Astrocyte (in vitro differentiated cells and primary cell): ENCODE data around the gene UNC5B.

Experiments
- EZH2 ChIP-seq: IDR thresholded peaks from 2 replicates; pipeline ENCODE4 v1.6.1; 2012; ENCODE audit warnings: mild to moderate bottlenecking, low read length, inconsistent platforms; ENCODE audit not compliant: insufficient read depth
- TF ChIP-seq, protein P1 (sequence below): IDR thresholded peaks from 2 replicates; pipeline ENCODE4 v1.5.1; 2011; ENCODE audit warnings: low read depth, mild to moderate bottlenecking, inconsistent platforms, low read length, moderate library complexity; ENCODE audit not compliant: insufficient read depth

DNA sequence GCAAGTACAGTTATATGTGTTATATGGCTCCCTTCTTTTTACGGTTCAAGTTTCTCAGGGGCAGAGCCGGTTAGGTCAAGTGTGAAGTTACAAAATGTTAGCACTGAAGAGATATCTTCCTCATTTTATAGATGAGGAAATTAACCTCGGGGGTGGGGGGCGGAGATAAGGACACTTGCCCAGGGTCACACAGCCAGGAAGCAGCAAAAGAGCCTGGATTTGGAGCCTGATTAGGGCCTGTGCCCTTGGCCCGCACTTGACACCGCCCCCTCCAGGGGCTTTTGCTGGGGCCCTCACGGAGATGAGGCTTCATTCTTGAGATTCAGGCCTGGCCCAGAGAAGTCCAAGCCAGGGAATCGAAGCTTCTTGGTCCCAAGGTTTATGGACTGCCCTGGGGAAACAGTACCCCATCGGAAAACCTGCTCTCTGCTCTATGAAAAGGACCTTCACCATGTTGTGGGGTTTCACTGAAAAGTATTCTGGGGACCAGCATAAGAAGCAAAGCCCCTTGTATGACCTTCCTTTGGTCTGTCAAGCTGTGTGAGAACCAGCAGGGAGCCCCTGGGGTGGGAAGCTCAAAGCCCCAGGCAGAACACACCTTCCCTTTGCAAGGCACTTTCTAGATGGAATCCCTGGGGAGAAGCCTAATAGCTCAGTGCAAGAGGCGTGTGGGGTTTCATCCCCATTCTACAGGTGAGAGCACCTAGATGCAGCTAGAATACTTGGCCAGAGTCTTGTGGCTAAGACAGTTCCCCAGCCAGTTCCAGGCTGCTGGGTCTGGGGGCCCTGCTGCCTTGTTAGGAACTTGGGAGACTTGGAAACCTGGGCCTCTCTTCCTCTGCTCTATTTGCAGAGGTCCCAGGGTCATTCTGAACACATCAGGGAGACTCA, 21.9 kb downstream of the UNC5B start:
- TF ChIP-seq, protein P1, sequence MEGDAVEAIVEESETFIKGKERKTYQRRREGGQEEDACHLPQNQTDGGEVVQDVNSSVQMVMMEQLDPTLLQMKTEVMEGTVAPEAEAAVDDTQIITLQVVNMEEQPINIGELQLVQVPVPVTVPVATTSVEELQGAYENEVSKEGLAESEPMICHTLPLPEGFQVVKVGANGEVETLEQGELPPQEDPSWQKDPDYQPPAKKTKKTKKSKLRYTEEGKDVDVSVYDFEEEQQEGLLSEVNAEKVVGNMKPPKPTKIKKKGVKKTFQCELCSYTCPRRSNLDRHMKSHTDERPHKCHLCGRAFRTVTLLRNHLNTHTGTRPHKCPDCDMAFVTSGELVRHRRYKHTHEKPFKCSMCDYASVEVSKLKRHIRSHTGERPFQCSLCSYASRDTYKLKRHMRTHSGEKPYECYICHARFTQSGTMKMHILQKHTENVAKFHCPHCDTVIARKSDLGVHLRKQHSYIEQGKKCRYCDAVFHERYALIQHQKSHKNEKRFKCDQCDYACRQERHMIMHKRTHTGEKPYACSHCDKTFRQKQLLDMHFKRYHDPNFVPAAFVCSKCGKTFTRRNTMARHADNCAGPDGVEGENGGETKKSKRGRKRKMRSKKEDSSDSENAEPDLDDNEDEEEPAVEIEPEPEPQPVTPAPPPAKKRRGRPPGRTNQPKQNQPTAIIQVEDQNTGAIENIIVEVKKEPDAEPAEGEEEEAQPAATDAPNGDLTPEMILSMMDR: no peak
- TF ChIP-seq EZH2: no peak
